SJSA1 (cell line): Measurements from ENCODE around the gene SLC26A11. TPM values are rescaled to one million over a fixed set of nuclear protein-coding genes. Genes with fewer than 3 reads are reported as not detected.

Source experiments
- DNase-seq, 2 experiments: peaks; one replicate each; pipeline ENCODE4 v3.0.0-alpha.2; 2015 to 2020; ENCODE audit warnings: low spot score in 2 of 2, low read depth in 1 of 2
- H3K27ac ChIP-seq: fragments of 250-450 bp; sonication (Bioruptor Pico); 2 replicates; pipeline ENCODE4 v1.5.1; 2020; ENCODE audit warnings: mild to moderate bottlenecking, moderate library complexity
- H3K27me3 ChIP-seq: fragments of 250-450 bp; sonication (Bioruptor Pico); replicated peaks from 2 replicates; pipeline ENCODE4 v1.5.1; 2020; ENCODE audit warnings: mild to moderate bottlenecking, moderate library complexity
- H3K36me3 ChIP-seq: fragments of 250-450 bp; sonication (Bioruptor Pico); 2 replicates; pipeline ENCODE4 v1.5.1; 2020; ENCODE audit warnings: mild to moderate bottlenecking
- H3K4me1 ChIP-seq: fragments of 250-450 bp; sonication (Bioruptor Pico); replicated peaks from 2 replicates; pipeline ENCODE4 v1.6.1; 2021; ENCODE audit warnings: mild to moderate bottlenecking
- H3K4me3 ChIP-seq: fragments of 250-450 bp; sonication (Bioruptor Pico); 2 replicates; pipeline ENCODE4 v1.5.1; 2020; ENCODE audit warnings: mild to moderate bottlenecking
- H3K9me3 ChIP-seq: fragments of 250-450 bp; sonication (Bioruptor Pico); replicated peaks from 2 replicates; pipeline ENCODE4 v1.5.1; 2020; ENCODE audit warnings: mild to moderate bottlenecking
- total RNA-seq: library from RNA; depleted of rRNA; stranded (reverse); fragments of >200 nt; shearing (Covaris generic); gene quantifications from 2 replicates; pipeline ENCODE4 v1.2.3, GENCODE V29; 2014

The SLC26A11 gene
- total RNA-seq, 1 experiment from 2014 or later, result 12.3 TPM

DNA sequence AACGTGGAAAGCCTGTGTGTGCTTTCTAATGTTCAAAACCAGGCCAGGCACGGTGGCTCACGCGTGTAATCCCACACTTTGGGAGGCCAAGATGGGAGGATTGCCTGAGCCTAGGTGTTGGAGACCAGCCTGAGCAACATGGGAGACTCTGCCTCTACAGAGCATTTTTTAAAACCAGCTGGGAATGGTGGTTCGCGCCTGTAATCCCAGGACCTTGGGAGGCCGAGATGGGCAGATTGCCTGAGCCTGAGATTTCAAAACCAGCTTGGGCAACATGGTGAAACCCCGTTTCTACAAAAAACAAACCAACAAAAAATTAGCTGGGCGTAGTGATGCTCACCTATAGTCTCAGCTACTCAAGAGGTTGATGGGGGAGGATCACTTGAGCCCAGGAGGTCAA is 66.8 kb downstream of the SLC26A11 start:
- Histone ChIP-seq H3K27me3 (no peaks in the 10 kb centered on the region), H3K36me3 (peaks cover 59% of the 10 kb centered on the region), H3K4me1 (no peaks in the 10 kb centered on the region), H3K4me3 (no peak overlapping the region), H3K9me3 (no peaks in the 10 kb centered on the region; the same call in 1 of the 2 replicates), H3K27ac (no peak overlapping the region)
- DNase-seq, result no peak

DNA sequence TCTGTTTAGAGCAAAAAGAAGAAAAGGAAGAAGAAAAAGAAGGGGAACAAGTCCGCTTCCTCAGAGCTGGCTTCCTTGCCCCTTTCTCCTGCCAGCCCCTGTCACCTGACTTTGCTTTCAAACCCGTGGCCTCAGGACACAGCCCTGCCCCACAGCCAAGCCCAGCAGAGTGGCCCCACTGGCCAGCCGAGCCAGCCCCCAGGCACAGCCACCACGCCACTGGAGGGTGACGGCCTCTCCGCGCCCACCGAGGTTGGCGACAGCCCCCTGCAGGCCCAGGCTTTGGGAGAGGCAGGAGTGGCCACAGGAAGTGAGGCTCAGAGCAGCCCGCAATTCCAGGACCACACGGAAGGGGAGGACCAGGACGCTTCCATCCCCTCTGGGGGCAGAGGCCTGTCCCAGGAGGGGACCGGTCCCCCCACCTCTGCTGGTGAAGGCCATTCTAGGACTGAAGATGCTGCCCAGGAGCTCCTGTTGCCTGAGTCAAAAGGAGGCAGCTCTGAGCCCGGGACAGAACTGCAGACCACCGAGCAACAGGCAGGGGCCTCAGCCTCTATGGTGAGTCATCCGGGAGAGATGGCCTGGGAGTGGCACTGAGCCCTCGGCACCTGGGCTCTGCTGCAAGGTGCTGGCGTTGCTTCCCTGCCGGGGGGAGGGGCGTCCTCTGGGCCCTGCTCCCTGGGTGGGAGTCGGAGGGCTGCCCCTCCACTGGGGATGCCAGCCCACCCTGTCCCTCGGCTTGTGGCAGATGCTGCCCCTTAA is 67.8 kb downstream of the SLC26A11 start:
- Histone ChIP-seq H3K9me3 (no peaks in the 10 kb centered on the region; the same call in 1 of the 2 replicates), H3K36me3 (peaks cover 68% of the 10 kb centered on the region), H3K27ac (no peak overlapping the region), H3K4me1 (no peaks in the 10 kb centered on the region), H3K27me3 (no peaks in the 10 kb centered on the region), H3K4me3 (no peak overlapping the region)
- DNase-seq, result no peak

DNA sequence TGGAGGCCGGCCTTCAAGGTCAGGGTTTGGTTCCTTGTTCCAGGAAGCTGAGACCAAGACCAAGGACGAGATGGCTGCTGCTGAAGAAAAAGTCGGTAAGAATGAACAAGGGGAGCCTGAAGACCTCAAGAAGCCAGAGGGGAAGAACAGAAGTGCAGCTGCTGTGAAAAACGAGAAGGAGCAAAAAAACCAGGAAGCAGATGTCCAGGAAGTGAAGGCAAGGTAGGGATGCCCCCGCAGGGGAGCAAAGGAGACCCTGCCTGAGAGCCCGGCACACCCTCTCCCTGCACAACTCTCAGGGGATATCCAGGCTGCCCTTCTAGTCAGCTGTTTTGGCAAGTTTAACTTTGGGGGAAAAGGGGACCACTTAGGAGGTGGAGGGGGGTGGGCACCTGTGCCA is 69.4 kb downstream of the SLC26A11 start:
- DNase-seq, result no peak
- Histone ChIP-seq H3K4me1 (no peaks in the 10 kb centered on the region), H3K4me3 (no peak overlapping the region), H3K27ac (no peak overlapping the region), H3K9me3 (no peaks in the 10 kb centered on the region; the same call in 1 of the 2 replicates), H3K36me3 (peaks cover 75% of the 10 kb centered on the region), H3K27me3 (no peaks in the 10 kb centered on the region)

DNA sequence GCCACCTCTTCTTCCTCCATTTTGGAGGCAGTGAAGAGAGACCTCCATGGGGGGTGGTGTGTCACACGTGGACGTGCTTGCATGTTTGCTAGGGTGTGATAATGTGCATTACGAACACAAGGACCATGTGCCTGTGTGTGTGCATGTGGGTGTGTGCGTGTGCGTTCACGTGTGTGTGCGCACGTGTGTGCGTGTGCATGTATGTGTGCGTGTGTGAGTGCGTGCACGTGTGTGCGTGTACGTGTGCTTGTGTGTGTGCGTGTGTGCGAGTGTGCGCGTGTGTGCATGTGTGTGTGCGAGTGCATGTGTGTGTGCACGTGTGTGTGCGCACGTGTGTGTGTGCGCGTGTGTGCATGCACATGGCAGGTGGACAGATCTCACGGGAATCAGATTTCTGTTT is 69.9 kb downstream of the SLC26A11 start:
- no peak for DNase-seq
- Histone ChIP-seq H3K27me3 (no peaks in the 10 kb centered on the region), H3K9me3 (no peaks in the 10 kb centered on the region; the same call in 1 of the 2 replicates), H3K27ac (no peak overlapping the region), H3K4me3 (no peak overlapping the region), H3K36me3 (peaks cover 75% of the 10 kb centered on the region), H3K4me1 (no peaks in the 10 kb centered on the region)

DNA sequence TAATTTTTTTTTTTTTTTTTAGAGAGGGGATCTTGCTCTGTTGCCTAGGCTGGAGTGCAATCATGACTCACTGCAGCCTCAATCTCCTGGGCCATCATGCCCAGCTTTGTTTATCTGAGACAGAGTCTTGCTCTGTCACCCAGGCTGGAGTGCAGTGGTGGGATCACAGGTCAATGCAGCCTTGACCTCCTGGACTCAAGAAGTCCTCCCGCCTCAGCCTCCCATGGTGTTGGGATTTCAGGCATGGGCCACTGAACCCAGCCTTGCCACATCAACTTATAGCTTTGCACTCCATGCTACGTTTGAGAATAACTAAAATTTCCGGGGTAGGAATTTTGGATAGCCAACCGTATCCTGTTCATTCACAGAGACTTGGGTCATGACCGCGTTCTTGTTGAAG is 71.0 kb downstream of the SLC26A11 start:
- Histone ChIP-seq H3K36me3 (peaks cover 83% of the 10 kb centered on the region), H3K4me1 (no peaks in the 10 kb centered on the region), H3K4me3 (no peak overlapping the region), H3K27ac (no peak overlapping the region), H3K9me3 (no peaks in the 10 kb centered on the region; the same call in 1 of the 2 replicates), H3K27me3 (no peaks in the 10 kb centered on the region)
- no peak for DNase-seq

DNA sequence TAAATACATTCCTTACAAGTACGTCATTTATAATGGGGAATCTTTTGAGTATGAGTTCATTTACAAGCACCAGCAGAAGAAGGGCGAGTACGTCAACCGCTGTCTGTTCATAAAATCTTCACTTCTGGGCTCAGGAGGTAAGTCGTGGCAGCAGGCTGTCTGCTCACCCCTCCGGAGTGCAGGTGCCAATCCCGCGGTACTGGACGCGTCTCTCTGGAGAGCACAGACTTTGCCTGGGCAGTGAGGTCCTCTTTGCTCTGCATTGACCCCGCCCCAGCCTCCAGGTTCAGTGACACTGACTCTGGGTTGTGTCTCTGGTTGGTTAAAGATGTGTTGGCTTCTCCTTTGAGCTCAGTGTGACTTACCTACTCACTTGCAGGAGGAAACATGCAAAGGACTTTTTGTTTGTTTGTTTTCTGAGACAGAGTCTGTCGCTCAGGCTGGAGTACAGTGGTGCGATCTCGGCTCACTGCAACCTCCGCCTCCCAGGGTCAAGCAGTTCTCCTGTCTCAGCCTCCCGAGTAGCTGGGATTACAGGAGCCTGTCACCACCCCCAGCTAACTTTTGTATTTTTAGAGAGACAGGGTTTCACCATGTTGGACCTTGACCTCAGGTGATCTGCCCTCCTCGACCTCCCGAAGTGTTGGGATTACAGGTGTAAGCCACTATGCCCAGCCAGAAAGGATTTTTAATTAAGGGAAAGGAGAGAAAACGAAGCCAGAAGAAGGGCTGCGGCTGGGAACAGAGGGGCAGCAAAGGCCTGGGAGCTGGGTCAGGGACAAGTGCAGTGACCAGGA is 71.7 kb downstream of the SLC26A11 start:
- H3K36me3 ChIP-seq, result peaks cover 89% of the 10 kb centered on the region
- H3K4me1 ChIP-seq, result no peaks in the 10 kb centered on the region
- no peaks in the 10 kb centered on the region for H3K27me3 ChIP-seq
- H3K27ac ChIP-seq, result no peak overlapping the region
- no peak for DNase-seq
- H3K9me3 ChIP-seq, result no peaks in the 10 kb centered on the region; the same call in 1 of the 2 replicates
- no peak overlapping the region for H3K4me3 ChIP-seq

DNA sequence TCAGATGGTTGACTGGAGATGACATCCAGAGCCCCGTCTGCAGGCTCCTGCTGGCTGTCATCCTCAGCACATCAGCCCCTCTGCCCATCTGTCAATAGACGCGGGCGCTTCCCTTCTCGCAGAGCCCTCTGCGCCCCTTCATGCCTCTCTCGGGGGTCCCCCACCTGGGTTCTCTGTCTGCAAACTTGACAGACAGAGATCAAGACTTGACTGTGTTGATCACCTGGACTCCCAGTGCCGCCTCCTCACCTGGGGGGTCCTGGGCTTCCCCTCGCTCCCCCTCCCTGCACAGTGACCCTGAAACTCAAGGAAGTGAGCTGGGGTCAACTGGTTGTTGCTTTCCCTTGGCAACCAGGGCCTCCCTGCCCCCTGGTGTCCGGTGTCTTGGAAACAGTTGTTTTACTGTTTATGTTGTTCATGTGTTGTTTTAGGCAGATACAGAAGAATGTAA is 72.3 kb downstream of the SLC26A11 start:
- Histone ChIP-seq H3K4me1 (no peaks in the 10 kb centered on the region), H3K9me3 (no peaks in the 10 kb centered on the region; the same call in 1 of the 2 replicates), H3K4me3 (no peak overlapping the region), H3K27me3 (no peaks in the 10 kb centered on the region), H3K27ac (no peak overlapping the region), H3K36me3 (peaks cover 96% of the 10 kb centered on the region)
- no peak for DNase-seq

DNA sequence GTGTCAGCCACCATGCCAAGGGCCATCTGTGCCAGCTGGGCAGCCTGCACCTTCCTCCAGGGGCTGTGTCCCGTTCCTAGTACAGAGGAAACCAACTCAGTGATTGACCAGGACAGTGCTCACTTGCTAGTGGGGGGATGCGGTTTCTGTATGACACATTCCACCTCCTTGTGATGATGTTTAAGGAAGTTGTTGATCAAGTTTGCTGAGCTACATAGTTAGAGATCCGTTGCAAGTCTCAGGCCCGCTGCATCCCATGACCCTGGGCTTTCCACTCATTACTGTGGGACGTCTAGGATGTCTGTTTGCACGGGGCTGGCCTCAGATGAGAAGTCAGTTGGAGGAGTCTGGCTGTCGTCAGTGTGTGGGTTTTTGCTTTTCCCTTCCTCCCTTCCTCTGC is 74.0 kb downstream of the SLC26A11 start:
- Histone ChIP-seq H3K27ac (no peak overlapping the region), H3K9me3 (no peaks in the 10 kb centered on the region; the same call in 1 of the 2 replicates), H3K36me3 (peaks cover 96% of the 10 kb centered on the region), H3K4me3 (no peak overlapping the region), H3K4me1 (no peaks in the 10 kb centered on the region), H3K27me3 (no peaks in the 10 kb centered on the region)
- no peak for DNase-seq

DNA sequence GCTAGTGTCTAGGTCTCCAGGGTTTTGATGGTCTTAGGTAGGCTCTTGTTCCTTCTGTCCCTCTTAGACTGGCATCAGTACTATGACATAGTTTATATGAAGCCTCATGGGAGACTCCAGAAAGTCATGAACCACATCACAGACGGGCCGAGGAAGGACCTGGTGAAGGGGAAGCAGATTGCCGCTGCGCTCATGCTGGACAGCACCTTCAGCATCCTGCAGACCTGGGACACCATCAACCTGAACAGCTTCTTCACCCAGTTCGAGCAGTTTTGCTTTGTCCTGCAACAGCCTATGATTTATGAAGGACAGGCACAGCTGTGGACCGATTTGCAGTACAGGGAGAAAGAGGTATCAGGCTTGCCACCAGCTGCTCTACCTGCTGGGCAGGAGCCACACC is 74.4 kb downstream of the SLC26A11 start:
- Histone ChIP-seq H3K9me3 (peaks cover 2% of the 10 kb centered on the region; the same call in 1 of the 2 replicates), H3K4me1 (no peaks in the 10 kb centered on the region), H3K4me3 (no peak overlapping the region), H3K27me3 (no peaks in the 10 kb centered on the region), H3K36me3 (peaks cover 95% of the 10 kb centered on the region), H3K27ac (no peak overlapping the region)
- no peak for DNase-seq

DNA sequence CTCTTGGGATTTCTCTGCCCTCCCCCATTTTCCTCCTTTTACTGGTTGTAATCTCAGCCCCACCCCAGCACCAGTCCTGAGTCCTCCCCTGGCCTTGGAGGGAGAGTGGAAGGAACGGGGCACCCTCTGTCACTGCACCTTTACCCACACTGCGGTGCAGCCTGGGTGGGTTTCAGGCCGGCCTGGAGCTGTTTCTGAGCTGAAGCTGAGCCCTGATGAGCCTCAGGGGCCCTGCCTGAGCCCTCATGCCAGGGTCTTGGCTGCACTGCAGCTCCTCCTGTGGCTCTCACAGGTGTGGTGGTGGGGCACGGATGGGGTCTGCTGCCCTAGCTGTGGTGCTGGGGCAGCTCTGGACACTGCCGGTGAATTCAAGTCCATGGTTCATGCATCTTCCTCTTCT is 74.9 kb downstream of the SLC26A11 start:
- Histone ChIP-seq H3K27ac (no peak overlapping the region), H3K4me1 (no peaks in the 10 kb centered on the region), H3K27me3 (no peaks in the 10 kb centered on the region), H3K4me3 (no peak overlapping the region), H3K36me3 (peaks cover 95% of the 10 kb centered on the region), H3K9me3 (peaks cover 3% of the 10 kb centered on the region; the same call in 1 of the 2 replicates)
- DNase-seq, result no peak

DNA sequence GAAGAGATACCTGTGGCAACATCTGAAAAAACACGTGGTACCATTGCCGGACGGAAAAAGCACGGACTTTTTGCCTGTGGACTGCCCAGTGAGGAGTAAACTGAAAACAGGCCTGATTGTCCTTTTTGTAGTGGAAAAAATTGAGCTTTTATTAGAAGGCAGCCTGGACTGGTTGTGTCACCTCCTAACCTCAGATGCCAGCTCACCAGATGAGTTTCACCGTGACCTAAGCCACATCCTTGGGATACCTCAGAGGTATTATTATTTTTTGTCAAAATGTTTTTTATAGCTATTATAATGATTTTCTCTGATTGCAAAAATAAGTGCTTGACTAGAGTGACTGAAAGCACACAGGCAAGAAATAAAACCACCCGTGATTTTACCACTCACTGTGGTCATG is 75.3 kb downstream of the SLC26A11 start:
- H3K36me3 ChIP-seq, result peaks cover 95% of the 10 kb centered on the region

DNA sequence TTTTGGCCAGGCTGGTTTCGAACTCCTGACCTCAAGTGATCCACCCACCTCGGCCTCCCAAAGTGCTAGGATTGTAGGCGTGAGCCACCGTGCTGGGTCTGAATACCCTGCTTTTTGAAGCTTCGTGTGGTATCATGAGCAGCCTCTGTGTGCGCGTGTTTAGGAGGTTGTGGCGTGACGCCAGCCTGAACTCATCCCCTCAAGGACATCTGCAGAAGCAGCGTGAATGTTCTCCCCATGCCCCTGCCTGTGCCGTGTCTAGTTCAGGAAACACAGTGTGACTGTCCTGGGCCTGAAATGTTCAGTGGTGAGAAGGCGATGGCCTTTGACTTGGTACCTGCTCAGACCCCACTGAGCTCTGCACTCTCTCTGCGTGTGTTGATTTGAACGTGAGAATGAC is 76.0 kb downstream of the SLC26A11 start:
- Histone ChIP-seq H3K4me3 (no peak overlapping the region), H3K36me3 (peaks cover 95% of the 10 kb centered on the region), H3K4me1 (no peaks in the 10 kb centered on the region), H3K9me3 (peaks cover 3% of the 10 kb centered on the region; the same call in 1 of the 2 replicates), H3K27me3 (no peaks in the 10 kb centered on the region), H3K27ac (no peak overlapping the region)
- no peak for DNase-seq

More for the DNA sequence above, 75.3 kb downstream of the SLC26A11 start:
- H3K9me3 ChIP-seq, result peaks cover 3% of the 10 kb centered on the region; the same call in 1 of the 2 replicates
- H3K27ac ChIP-seq, result no peak overlapping the region
- no peak for DNase-seq
- no peak overlapping the region for H3K4me3 ChIP-seq
- H3K27me3 ChIP-seq, result no peaks in the 10 kb centered on the region
- H3K4me1 ChIP-seq, result no peaks in the 10 kb centered on the region

DNA sequence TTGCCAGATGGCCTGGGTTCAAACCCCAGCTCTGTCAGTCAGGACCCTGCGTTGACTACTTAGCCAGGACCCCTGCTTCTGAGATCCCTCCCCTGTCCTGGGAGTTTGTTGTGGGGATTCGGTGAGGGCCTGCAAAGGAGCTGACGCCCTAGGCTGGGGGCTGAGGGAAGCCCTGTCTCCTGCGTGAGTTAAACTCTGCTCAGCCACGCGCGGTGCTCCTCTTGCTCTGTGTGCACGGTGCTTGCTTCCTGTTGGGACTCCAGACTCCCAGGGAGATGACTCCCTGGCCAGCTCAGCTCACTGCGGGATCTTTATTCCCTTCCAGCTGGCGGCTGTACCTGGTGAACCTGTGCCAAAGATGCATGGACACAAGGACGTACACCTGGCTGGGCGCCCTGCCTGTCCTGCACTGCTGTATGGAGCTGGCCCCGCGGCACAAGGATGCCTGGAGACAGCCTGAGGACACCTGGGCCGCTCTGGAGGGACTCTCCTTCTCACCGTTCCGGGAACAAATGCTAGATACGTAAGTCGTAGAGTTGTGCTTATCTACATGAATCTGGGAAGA is 77.9 kb downstream of the SLC26A11 start:
- peaks cover 93% of the 10 kb centered on the region for H3K36me3 ChIP-seq
- no peak for DNase-seq

More for the DNA sequence above, 77.9 kb downstream of the SLC26A11 start:
- Histone ChIP-seq H3K27me3 (no peaks in the 10 kb centered on the region), H3K4me1 (no peaks in the 10 kb centered on the region), H3K9me3 (peaks cover 3% of the 10 kb centered on the region; the same call in 1 of the 2 replicates), H3K27ac (no peak overlapping the region), H3K4me3 (no peak overlapping the region)
